Skin of body (tissue), 2 donors: Measurements from ENCODE around the gene ACSF3. TPM values are rescaled to one million over a fixed set of nuclear protein-coding genes. Genes with fewer than 3 reads are reported as not detected.
"Not testable (repeated sequence)": the region's sequence is repeated elsewhere in the genome, so short reads cannot be mapped to it uniquely, and the experiment has no call there.

Experiments used
- DNase-seq: peaks from one replicate; lab custom pipeline; 2025; lab: John Stamatoyannopoulos, UW
- total RNA-seq: library from RNA; depleted of rRNA; stranded (reverse); fragments of >200 nt; gene quantifications from one replicate; pipeline ENCODE4 v1.2.3, GENCODE V29; 2014

The ACSF3 gene
- total RNA-seq, 1 donor from 2014 or later, result 16.5 TPM

GRCh38 chr16:89072548-89073130 lies 21.0 kb upstream of the ACSF3 start:
- DNase-seq, result no peak

GRCh38 chr16:89073346-89074071 lies 20.1 kb upstream of the ACSF3 start:
- DNase-seq, result no peak

GRCh38 chr16:89074072-89074674 lies 19.5 kb upstream of the ACSF3 start:
- DNase-seq, result not testable (repeated sequence)

GRCh38 chr16:89074803-89075688 lies 18.6 kb upstream of the ACSF3 start:
- DNase-seq, result no peak

- no peak for DNase-seq
These were observed 17.5 kb upstream of the ACSF3 start for GRCh38 chr16:89076159-89076558.

GRCh38 chr16:89077076-89077475 lies 16.6 kb upstream of the ACSF3 start:
- DNase-seq, result no peak

GRCh38 chr16:89078172-89078571 lies 15.5 kb upstream of the ACSF3 start:
- no peak for DNase-seq

GRCh38 chr16:89079434-89079980 lies 14.1 kb upstream of the ACSF3 start:
- DNase-seq, result no peak

GRCh38 chr16:89080196-89080853 lies 13.3 kb upstream of the ACSF3 start:
- peak; percentile 9 for DNase-seq

GRCh38 chr16:89081556-89081955 lies 12.1 kb upstream of the ACSF3 start:
- DNase-seq, result no peak

GRCh38 chr16:89084411-89084810 lies 9.2 kb upstream of the ACSF3 start:
- no peak for DNase-seq

- no peak for DNase-seq
These were observed 8.6 kb upstream of the ACSF3 start for GRCh38 chr16:89084814-89085612.

- no peak for DNase-seq
These were observed 7.9 kb upstream of the ACSF3 start for GRCh38 chr16:89085755-89086154.

GRCh38 chr16:89087922-89088497 lies 5.6 kb upstream of the ACSF3 start:
- no peak for DNase-seq

- no peak for DNase-seq
These were observed 4.5 kb upstream of the ACSF3 start for GRCh38 chr16:89089120-89089519.

GRCh38 chr16:89090182-89090630 lies 3.4 kb upstream of the ACSF3 start:
- no peak for DNase-seq

- DNase-seq, result no peak
These were observed 2.8 kb upstream of the ACSF3 start for GRCh38 chr16:89090669-89091426.

GRCh38 chr16:89092013-89092412 lies 1.6 kb upstream of the ACSF3 start:
- DNase-seq, result no peak

GRCh38 chr16:89093252-89093601 lies 425 bp upstream of the ACSF3 start:
- not testable (repeated sequence) for DNase-seq
